Activated CD4-positive, alpha-beta T cell treated with anti-CD3 and anti-CD28 coated beads for 24 hours (primary cell): ENCODE measurements around the gene RASIP1.
"Not testable (repeated sequence)": the region's sequence is repeated elsewhere in the genome, so short reads cannot be mapped to it uniquely, and the experiment has no call there.

Source experiments
- DNase-seq, 2 donors: peaks; one replicate each; pipeline ENCODE4 v3.0.0-alpha.2; 2020; ENCODE audit warnings: low read depth in 2 of 2

Gene RASIP1

GRCh38 chr19:48705431-48705830 lies 35.0 kb downstream of the RASIP1 start:
- no peak for DNase-seq

GRCh38 chr19:48703316-48703715 lies 37.1 kb downstream of the RASIP1 start:
- DNase-seq = no peak

GRCh38 chr19:48702701-48703100 lies 37.7 kb downstream of the RASIP1 start:
- no peak for DNase-seq

- no peak for DNase-seq
Observed at GRCh38 chr19:48698046-48698445, 42.4 kb downstream of the RASIP1 start.

- DNase-seq = no peak
Observed at GRCh38 chr19:48696353-48697010, 43.9 kb downstream of the RASIP1 start.

- no peak for DNase-seq
Observed at GRCh38 chr19:48695743-48696352, 44.6 kb downstream of the RASIP1 start, which contains the start of gene FUT2. FUT2 (plus strand) TSS chr19:48695971; CDS start chr19:48702957, 6,986 bp downstream.

GRCh38 chr19:48693629-48694028 lies 46.8 kb downstream of the RASIP1 start:
- not testable (repeated sequence) for DNase-seq

GRCh38 chr19:48689449-48689848 lies 51.0 kb downstream of the RASIP1 start:
- DNase-seq = no peak

- DNase-seq = no peak
Observed at GRCh38 chr19:48687776-48688175, 52.6 kb downstream of the RASIP1 start.

GRCh38 chr19:48686637-48687036 lies 53.8 kb downstream of the RASIP1 start:
- not testable (repeated sequence) for DNase-seq

GRCh38 chr19:48686088-48686487 lies 54.3 kb downstream of the RASIP1 start:
- DNase-seq = no peak

- no peak for DNase-seq
Observed at GRCh38 chr19:48685583-48685982, 54.8 kb downstream of the RASIP1 start.

GRCh38 chr19:48683349-48683748 lies 57.1 kb downstream of the RASIP1 start:
- DNase-seq = no peak

GRCh38 chr19:48681127-48681470 lies 59.3 kb downstream of the RASIP1 start:
- DNase-seq = no peak

GRCh38 chr19:48680436-48681126 lies 59.8 kb downstream of the RASIP1 start:
- DNase-seq = no peak

GRCh38 chr19:48680006-48680405 lies 60.4 kb downstream of the RASIP1 start:
- not testable (repeated sequence) for DNase-seq

- no peak for DNase-seq
Observed at GRCh38 chr19:48678201-48678600, 62.2 kb downstream of the RASIP1 start.

GRCh38 chr19:48676887-48677286 lies 63.5 kb downstream of the RASIP1 start:
- DNase-seq = no peak

GRCh38 chr19:48676487-48676886 lies 63.9 kb downstream of the RASIP1 start:
- no peak for DNase-seq

- DNase-seq = peak; percentile 62 to 71
Observed at GRCh38 chr19:48674921-48675824, 65.2 kb downstream of the RASIP1 start.

GRCh38 chr19:48674216-48674809 lies 66.1 kb downstream of the RASIP1 start:
- DNase-seq = no peak
